Uterus (tissue), 2 donors: ENCODE results near the gene SLC66A3.

ENCODE experiments used
- CTCF ChIP-seq, 4 experiments: fragments of 200-600 bp in 2 of 4; fragments of 450-650 bp in 2 of 4; sonication (generic) in 2 of 4; IDR thresholded peaks; one replicate each; pipeline ENCODE4 v1.5.1; 2016 to 2019; ENCODE audit warnings: antibody characterized with exemption in 4 of 4, mild to moderate bottlenecking in 2 of 4, moderate library complexity in 1 of 4
- POLR2A ChIP-seq, 2 donors: fragments of 450-650 bp; IDR thresholded peaks; one replicate each; pipeline ENCODE4 v1.6.1; 2016; ENCODE audit warnings: antibody characterized with exemption in 2 of 2, mild to moderate bottlenecking in 1 of 2, moderate library complexity in 1 of 2

GRCh38 chr2:11160256-11160655 is 5.0 kb downstream of the SLC66A3 start:
- TF ChIP-seq CTCF (IDR thresholded peaks at IDR 0.05) (no peak), POLR2A (IDR thresholded peaks at IDR 0.05) (no peak)
